ENCODE measurements around the gene SHROOM3.

DNA sequence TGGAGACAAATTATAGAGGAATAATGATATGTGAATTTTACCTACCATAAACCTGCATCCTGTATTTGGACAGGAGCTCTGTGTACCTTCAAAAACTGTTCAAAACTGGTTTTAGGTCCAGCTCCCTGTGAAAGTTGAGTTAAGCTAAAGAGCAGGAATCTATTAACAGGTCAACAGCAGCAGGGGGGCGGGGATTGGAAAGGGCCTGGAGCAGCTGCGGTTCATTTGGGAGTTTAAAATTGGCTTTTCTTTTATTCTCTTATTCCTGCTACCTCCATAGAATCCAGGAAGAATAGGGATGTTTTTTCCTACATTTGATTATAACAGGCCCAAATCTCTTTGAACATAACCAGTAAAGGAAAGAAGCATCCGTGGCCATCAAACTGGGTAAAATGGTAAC is 23.8 kb downstream of the SHROOM3 start:
- TF ChIP-seq, protein P1, sequence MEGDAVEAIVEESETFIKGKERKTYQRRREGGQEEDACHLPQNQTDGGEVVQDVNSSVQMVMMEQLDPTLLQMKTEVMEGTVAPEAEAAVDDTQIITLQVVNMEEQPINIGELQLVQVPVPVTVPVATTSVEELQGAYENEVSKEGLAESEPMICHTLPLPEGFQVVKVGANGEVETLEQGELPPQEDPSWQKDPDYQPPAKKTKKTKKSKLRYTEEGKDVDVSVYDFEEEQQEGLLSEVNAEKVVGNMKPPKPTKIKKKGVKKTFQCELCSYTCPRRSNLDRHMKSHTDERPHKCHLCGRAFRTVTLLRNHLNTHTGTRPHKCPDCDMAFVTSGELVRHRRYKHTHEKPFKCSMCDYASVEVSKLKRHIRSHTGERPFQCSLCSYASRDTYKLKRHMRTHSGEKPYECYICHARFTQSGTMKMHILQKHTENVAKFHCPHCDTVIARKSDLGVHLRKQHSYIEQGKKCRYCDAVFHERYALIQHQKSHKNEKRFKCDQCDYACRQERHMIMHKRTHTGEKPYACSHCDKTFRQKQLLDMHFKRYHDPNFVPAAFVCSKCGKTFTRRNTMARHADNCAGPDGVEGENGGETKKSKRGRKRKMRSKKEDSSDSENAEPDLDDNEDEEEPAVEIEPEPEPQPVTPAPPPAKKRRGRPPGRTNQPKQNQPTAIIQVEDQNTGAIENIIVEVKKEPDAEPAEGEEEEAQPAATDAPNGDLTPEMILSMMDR (IDR thresholded peaks at IDR 0.05; ENCODE audit: poor library complexity, severe bottlenecking), result no peak
- no peak for TF ChIP-seq POLR2AphosphoS5 (IDR thresholded peaks at IDR 0.05)
- no peak for TF ChIP-seq EZH2 (IDR thresholded peaks at IDR 0.05; ENCODE audit: borderline replicate concordance, insufficient read depth, low read length, poor library complexity, severe bottlenecking)
- TF ChIP-seq SMC3 (conservative IDR thresholded peaks at IDR 0.05; ENCODE audit: poor library complexity), result no peak
- TF ChIP-seq, protein P2, sequence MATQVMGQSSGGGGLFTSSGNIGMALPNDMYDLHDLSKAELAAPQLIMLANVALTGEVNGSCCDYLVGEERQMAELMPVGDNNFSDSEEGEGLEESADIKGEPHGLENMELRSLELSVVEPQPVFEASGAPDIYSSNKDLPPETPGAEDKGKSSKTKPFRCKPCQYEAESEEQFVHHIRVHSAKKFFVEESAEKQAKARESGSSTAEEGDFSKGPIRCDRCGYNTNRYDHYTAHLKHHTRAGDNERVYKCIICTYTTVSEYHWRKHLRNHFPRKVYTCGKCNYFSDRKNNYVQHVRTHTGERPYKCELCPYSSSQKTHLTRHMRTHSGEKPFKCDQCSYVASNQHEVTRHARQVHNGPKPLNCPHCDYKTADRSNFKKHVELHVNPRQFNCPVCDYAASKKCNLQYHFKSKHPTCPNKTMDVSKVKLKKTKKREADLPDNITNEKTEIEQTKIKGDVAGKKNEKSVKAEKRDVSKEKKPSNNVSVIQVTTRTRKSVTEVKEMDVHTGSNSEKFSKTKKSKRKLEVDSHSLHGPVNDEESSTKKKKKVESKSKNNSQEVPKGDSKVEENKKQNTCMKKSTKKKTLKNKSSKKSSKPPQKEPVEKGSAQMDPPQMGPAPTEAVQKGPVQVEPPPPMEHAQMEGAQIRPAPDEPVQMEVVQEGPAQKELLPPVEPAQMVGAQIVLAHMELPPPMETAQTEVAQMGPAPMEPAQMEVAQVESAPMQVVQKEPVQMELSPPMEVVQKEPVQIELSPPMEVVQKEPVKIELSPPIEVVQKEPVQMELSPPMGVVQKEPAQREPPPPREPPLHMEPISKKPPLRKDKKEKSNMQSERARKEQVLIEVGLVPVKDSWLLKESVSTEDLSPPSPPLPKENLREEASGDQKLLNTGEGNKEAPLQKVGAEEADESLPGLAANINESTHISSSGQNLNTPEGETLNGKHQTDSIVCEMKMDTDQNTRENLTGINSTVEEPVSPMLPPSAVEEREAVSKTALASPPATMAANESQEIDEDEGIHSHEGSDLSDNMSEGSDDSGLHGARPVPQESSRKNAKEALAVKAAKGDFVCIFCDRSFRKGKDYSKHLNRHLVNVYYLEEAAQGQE (IDR thresholded peaks at IDR 0.05; ENCODE audit: borderline replicate concordance), result no peak
- no peak for TF ChIP-seq MXI1 (conservative IDR thresholded peaks at IDR 0.05; ENCODE audit: poor library complexity, severe bottlenecking)

Data from neural cell (in vitro differentiated cells).